SH-SY5Y (cell line): Measurements from ENCODE around the gene CTTNBP2NL.

Experiments
- GATA2 ChIP-seq: IDR thresholded peaks from 2 replicates; pipeline ENCODE4 v1.6.1; 2011; ENCODE audit warnings: mild to moderate bottlenecking, low read depth, low read length
- GATA3 ChIP-seq: IDR thresholded peaks from 2 replicates; pipeline ENCODE4 v1.6.1; 2011; ENCODE audit warnings: low read depth, mild to moderate bottlenecking, low read length, moderate library complexity

Gene CTTNBP2NL

GRCh38 chr1:112380356-112380755 is 15.7 kb upstream of the CTTNBP2NL start:
- no peak for TF ChIP-seq GATA2
- TF ChIP-seq GATA3: no peak

GRCh38 chr1:112381324-112382076 is 14.5 kb upstream of the CTTNBP2NL start:
- no peak for TF ChIP-seq GATA2
- TF ChIP-seq GATA3: no peak

DNA sequence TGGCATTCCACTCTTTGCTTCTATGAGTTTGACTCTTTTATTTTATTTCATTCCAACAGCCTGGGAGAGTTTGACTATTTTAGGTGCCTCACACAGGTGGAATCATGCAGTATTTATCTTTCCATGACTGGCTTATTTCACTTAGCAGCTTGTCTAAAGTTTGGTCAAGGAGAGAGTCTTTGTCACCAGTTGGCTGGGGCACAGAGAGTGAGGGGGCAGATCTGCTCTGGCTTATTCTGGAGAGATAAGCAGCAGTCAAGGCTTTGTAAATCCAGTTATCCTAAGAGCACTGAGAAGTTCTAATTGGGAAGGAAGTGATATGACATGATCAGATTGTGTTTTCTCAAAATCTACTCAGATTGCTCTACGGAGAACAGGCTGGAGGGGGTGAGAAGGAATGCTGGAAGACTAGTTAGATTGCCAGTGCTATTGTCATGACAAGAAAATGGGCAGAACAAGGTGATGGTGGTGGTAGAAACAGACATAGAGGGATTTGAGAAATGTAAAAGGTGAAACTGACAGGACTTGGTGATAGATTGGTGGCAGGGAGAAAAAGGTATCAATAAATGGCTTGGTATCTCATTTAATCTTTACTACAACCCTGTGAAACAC is 12.1 kb upstream of the CTTNBP2NL start:
- TF ChIP-seq GATA3: no peak
- no peak for TF ChIP-seq GATA2

DNA sequence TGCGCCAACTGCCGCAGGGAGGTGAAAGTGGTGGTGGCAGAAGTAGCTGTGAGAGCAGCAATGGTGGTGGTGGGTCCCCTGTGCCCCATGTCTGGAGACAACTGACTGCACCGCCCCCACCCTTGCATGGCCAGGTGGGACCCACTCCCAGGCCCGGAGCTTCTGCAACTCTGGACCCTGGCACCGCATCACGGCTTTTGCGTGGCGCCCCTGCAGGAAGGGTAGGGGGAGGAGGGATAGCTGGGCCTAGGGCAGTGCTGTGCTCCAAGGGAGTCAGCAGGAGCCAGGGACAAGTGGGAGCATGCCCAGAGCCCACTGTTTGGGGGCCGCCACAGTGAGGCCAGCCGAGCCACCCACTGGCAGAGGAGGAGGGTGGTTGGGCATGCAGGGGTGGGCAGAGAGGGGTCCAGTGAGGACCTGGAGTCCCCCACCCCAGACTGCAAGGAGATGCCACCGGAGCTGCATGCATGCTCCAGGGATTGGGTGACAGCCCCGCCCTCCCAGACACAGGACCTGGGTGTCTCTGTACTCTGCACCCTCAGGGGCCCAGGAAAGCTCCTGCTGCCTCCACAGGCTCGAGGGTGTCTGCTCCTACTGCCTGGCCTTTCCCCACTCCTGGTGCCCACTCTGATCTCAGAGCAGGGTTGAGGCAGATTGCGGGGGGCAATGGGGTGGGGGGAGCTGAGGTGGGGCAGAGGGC is 9.8 kb upstream of the CTTNBP2NL start:
- no peak for TF ChIP-seq GATA3
- no peak for TF ChIP-seq GATA2

- TF ChIP-seq GATA2 (no peak), GATA3 (no peak)
Measured at GRCh38 chr1:112386731-112387346, 9.2 kb upstream of the CTTNBP2NL start.

- no peak for TF ChIP-seq GATA2
- TF ChIP-seq GATA3: no peak
Measured at GRCh38 chr1:112387807-112388206, 8.2 kb upstream of the CTTNBP2NL start.

DNA sequence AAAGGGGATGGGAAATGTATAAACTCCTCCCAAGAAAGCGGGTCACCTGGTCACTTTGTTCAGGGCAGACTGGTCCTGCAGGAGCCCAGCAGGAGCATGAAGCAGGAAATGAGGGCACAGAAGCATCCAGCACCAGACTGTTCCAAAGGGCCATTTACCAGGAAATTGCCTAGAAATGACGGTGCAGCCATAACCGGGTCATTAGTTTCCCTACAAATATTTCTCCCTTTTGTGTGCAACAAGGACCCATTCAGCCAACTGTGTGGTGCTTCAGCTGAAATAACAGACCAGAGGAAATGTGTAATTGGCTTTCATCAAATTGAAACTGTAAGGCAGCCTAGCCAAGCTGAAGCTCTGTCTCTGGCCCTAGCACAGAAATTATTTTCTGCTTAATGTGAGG is 7.6 kb upstream of the CTTNBP2NL start:
- TF ChIP-seq GATA2 (no peak), GATA3 (no peak)

GRCh38 chr1:112389689-112390088 is 6.3 kb upstream of the CTTNBP2NL start:
- TF ChIP-seq GATA2 (no peak), GATA3 (no peak)

DNA sequence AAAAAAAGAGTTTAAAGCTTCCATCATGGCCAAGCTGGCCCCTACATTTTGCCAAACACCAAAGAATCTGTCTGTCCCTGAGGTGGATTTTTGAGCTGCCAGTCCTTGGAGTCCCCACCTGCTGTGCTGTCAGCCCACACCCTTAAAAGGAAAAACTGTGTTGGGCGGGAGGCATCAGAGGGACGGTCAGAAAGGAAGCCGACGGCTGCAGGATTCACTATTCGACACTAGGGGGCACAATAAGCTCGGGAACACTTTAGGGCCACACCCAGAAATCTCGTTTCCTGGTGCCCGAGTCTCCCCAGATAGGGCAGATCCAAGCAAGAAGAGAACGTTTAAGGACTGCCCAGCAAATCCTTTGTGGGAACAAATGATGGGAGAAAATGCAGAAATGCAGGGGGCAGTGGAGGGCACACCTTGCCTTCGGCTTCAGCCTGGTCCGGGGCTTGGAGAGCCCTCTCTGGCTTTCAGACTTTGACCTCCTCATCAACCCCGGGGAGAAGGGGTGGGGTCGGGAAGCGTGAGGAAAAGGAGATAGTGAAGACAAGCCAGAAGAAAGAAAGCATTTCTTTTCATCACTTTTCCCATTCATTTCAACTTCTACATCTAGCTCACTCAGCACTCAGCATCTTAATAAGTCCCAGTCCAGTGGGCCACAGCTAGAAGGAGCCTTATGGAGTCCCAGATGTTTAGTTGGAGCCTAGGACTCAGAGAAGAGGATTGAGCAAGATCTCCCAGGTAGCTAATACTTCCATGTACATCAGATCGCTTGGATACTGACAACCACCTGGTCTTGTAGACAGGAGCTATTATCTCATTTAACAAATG is 5.0 kb upstream of the CTTNBP2NL start:
- TF ChIP-seq GATA3 (no peak), GATA2 (no peak)

DNA sequence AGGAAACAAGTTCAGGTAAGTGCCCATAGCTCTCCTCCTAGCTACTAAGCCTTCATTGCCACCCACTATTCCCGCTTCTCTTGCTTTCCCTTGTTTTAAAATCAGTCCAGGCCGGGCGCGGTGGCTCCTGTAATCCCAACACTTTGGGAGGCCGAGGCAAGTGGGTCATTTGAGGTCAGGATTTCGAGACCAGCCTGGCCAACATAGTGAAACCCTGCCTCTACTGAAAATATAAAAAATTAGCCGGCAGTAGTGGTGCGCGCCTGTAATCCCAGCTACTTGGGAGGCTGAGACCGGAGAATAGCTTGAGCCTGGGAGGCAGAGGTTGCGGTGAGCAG is 4.4 kb upstream of the CTTNBP2NL start:
- TF ChIP-seq GATA2 (no peak), GATA3 (no peak)

- no peak for TF ChIP-seq GATA3
- TF ChIP-seq GATA2: no peak
Measured at GRCh38 chr1:112393631-112393974, 2.4 kb upstream of the CTTNBP2NL start.

DNA sequence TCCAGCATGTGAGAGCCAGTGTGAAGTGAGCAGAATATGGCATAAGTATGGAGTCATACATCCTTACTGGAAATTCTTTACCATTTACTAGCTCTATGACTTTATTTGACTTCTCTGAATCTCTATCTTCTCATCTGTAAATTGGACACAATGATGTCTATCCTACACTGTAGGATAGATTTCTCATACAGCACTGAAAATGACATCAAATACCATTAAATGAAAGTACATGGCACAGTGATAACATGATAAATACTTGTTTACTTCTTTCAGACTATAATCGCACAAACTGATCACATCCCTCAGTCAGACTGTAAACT is 1.3 kb upstream of the CTTNBP2NL start:
- no peak for TF ChIP-seq GATA3
- no peak for TF ChIP-seq GATA2

- no peak for TF ChIP-seq GATA3
- TF ChIP-seq GATA2: no peak
Measured at GRCh38 chr1:112395256-112395820, 676 bp upstream of the CTTNBP2NL start.

DNA sequence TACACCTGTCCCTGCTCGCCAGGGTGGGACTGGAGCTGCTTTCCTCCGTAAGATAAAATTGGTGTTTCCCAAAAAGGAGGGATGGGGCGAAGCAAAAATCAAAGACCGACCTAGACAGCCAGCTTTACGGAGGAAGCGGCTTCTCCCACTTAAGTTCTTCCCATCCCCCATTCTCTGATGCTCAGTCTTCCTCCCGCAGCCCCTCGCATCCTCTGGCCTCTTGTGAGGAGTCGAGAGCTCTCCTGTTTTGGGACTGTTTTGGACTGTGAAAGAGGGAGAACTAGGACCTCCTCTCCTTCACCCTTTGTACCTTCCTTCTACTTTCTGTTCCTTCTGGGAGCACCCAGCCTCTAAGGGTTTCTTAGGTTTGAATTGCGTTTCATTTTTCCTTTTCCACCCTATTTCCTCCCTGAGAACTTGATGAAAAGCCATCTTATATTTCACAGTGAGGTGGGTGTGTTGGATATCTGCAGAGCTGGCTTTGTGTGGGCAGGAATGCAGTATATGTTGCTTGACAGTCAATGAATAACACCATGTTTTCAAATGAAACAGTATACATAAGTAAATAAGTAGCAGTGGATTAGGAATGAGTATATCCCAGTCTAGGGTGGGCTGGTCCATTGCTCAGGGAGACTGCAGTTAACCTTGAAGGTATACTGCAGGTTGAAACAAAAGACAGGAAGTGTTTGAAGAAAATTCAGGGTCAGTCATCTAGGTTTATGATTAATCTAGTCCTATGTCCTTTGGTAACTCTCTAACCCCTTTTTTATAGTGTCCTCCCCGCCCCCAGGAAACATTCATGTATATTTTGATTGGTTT is 848 bp downstream of the CTTNBP2NL start:
- TF ChIP-seq GATA3 (no peak), GATA2 (no peak)
